ENCODE data around the gene TCF20.

DNA sequence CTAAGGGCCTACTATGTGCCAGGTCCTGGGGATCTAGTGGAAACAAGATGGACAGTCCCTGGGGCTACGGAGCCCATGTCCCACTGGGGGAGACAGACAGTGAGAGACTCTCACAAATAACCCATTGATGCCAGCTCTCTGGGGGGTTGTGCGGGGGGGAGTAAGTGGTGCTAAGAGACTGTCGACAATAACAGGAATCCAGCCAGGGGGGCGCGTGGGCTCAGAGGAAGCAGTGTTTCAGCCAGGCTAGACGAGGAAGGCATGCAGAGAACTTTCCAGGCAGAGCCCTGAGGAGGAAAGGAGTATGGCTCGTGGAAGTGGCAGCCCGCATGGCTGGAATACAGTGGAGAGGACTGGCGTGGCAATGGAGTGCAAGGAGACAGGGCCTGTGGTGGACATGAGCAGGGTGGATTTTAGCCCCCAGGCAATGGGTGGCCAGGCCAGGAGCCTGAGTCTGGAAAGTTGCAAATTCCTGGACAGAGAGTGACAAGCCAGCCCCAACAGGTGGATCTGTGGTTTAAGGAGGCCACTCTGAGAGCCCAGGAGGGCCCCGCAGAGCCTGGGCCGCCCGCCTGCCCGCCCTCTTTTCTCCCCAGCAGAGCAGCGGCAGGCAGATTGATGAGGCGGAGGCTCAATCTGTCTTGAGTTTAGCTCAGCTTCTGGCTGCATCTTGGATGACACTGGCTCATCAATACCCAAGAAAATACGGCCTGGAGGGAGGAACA lies 40.0 kb upstream of the TCF20 start:
- no peak for TF ChIP-seq POLR2A (IDR thresholded peaks at IDR 0.05)
- TF ChIP-seq, protein P1, sequence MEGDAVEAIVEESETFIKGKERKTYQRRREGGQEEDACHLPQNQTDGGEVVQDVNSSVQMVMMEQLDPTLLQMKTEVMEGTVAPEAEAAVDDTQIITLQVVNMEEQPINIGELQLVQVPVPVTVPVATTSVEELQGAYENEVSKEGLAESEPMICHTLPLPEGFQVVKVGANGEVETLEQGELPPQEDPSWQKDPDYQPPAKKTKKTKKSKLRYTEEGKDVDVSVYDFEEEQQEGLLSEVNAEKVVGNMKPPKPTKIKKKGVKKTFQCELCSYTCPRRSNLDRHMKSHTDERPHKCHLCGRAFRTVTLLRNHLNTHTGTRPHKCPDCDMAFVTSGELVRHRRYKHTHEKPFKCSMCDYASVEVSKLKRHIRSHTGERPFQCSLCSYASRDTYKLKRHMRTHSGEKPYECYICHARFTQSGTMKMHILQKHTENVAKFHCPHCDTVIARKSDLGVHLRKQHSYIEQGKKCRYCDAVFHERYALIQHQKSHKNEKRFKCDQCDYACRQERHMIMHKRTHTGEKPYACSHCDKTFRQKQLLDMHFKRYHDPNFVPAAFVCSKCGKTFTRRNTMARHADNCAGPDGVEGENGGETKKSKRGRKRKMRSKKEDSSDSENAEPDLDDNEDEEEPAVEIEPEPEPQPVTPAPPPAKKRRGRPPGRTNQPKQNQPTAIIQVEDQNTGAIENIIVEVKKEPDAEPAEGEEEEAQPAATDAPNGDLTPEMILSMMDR (IDR thresholded peaks at IDR 0.05): no peak
- TF ChIP-seq POLR2AphosphoS5 (IDR thresholded peaks at IDR 0.05): no peak

Data from upper lobe of left lung (tissue), 4 donors.